HepG2 (cell line): ENCODE measurements around the gene KLK7. TPM values are rescaled to one million over a fixed set of nuclear protein-coding genes. Genes with fewer than 3 reads are reported as not detected.

Experiments used
- AGO2 ChIP-seq: fragments of 200-400 bp; formaldehyde crosslinking; optimal IDR thresholded peaks from 2 replicates; pipeline ENCODE3; 2017; ENCODE audit warnings: mild to moderate bottlenecking, low read depth, low read length, moderate library complexity
- CTCF ChIP-seq: sonication (generic); formaldehyde crosslinking; IDR thresholded peaks from 2 replicates; pipeline ENCODE4 v1.5.0; 2020; ENCODE audit warnings: mild to moderate bottlenecking, missing genetic modification reagents, moderate library complexity
- DNMT3B ChIP-seq: conservative IDR thresholded peaks from 2 replicates; pipeline ENCODE4 v1.6.1; 2016; ENCODE audit warnings: missing biosample characterization, control low read depth
- FIP1L1 ChIP-seq: fragments of 200-400 bp; formaldehyde crosslinking; IDR thresholded peaks from 2 replicates; pipeline ENCODE4 v1.6.1; 2018; ENCODE audit warnings: low read depth, mild to moderate bottlenecking, low read length, moderate library complexity, borderline replicate concordance; ENCODE audit not compliant: insufficient read depth
- KLF11 ChIP-seq: IDR thresholded peaks from 2 replicates; pipeline ENCODE4 v1.6.1; 2016; ENCODE audit warnings: missing compliant biosample characterization
- KLF12 ChIP-seq: sonication (generic); formaldehyde crosslinking; IDR thresholded peaks from 2 replicates; pipeline ENCODE4 v1.4.0; 2020; ENCODE audit warnings: missing genetic modification reagents, borderline replicate concordance
- NFIC ChIP-seq: IDR thresholded peaks from 2 replicates; pipeline ENCODE4 v1.6.1; 2012; ENCODE audit warnings: mild to moderate bottlenecking, low read length, inconsistent platforms
- RAD21 ChIP-seq: fragments of 450-650 bp; formaldehyde crosslinking; IDR thresholded peaks from 2 replicates; pipeline ENCODE4 v1.5.0; 2020; ENCODE audit warnings: mild to moderate bottlenecking
- TEAD3 ChIP-seq: optimal IDR thresholded peaks from 2 replicates; pipeline ENCODE3; 2016; ENCODE audit warnings: borderline replicate concordance
- ZBTB1 ChIP-seq: sonication (generic); formaldehyde crosslinking; IDR thresholded peaks from 2 replicates; pipeline ENCODE4 v1.4.0; 2020; ENCODE audit warnings: missing genetic modification reagents, borderline replicate concordance
- ZFP90 ChIP-seq: sonication (generic); formaldehyde crosslinking; IDR thresholded peaks from 2 replicates; pipeline ENCODE4 v1.8.0; 2022; ENCODE audit warnings: missing genetic modification reagents, mild to moderate bottlenecking, inconsistent platforms, borderline replicate concordance
- ZMAT5 ChIP-seq: sonication (generic); formaldehyde crosslinking; IDR thresholded peaks from 2 replicates; pipeline ENCODE4 v1.5.0; 2020; ENCODE audit warnings: mild to moderate bottlenecking, low read depth, missing genetic modification reagents, borderline replicate concordance
- ZMYM4 ChIP-seq: sonication (generic); formaldehyde crosslinking; IDR thresholded peaks from 2 replicates; pipeline ENCODE4 v1.8.1; 2023; ENCODE audit warnings: mild to moderate bottlenecking, missing genetic modification reagents
- ZNF253 ChIP-seq: sonication (generic); formaldehyde crosslinking; IDR thresholded peaks from 2 replicates; pipeline ENCODE4 v1.8.0; 2022; ENCODE audit warnings: mild to moderate bottlenecking, missing genetic modification reagents, borderline replicate concordance
- ZNF570 ChIP-seq: sonication (generic); formaldehyde crosslinking; IDR thresholded peaks from 2 replicates; pipeline ENCODE4 v1.4.0; 2020; ENCODE audit warnings: mild to moderate bottlenecking, missing genetic modification reagents, borderline replicate concordance
- ZNF678 ChIP-seq: sonication (generic); formaldehyde crosslinking; IDR thresholded peaks from 2 replicates; pipeline ENCODE4 v1.4.0; 2020; ENCODE audit warnings: mild to moderate bottlenecking, missing genetic modification reagents
- ZNF687 ChIP-seq: sonication (generic); formaldehyde crosslinking; IDR thresholded peaks from 2 replicates; pipeline ENCODE4 v1.5.1; 2020; ENCODE audit warnings: mild to moderate bottlenecking, missing genetic modification reagents, moderate library complexity
- ZNF713 ChIP-seq: sonication (generic); formaldehyde crosslinking; IDR thresholded peaks from 2 replicates; pipeline ENCODE4 v1.4.0; 2020; ENCODE audit warnings: mild to moderate bottlenecking, missing genetic modification reagents
- ZNF768 ChIP-seq: sonication (generic); formaldehyde crosslinking; IDR thresholded peaks from 2 replicates; pipeline ENCODE4 v1.4.0; 2020; ENCODE audit warnings: missing genetic modification reagents
- ZNF788 ChIP-seq: sonication (generic); formaldehyde crosslinking; IDR thresholded peaks from 2 replicates; pipeline ENCODE4 v1.5.0; 2020; ENCODE audit warnings: mild to moderate bottlenecking, missing genetic modification reagents, borderline replicate concordance
- ZNF883 ChIP-seq: sonication (generic); formaldehyde crosslinking; IDR thresholded peaks from 2 replicates; pipeline ENCODE4 v1.5.1; 2020; ENCODE audit warnings: mild to moderate bottlenecking, missing genetic modification reagents; ENCODE audit errors: not compliant biosample characterization
- polyA plus RNA-seq, 8 experiments: library from polyadenylated mRNA; depleted of rRNA in 3 of 8; stranded (reverse) in 7 of 8; unstranded in 1 of 8; fragments of >200 nt; fragmentation: Illumina TruSeq in 4 of 8; extraction: Trizol in 4 of 8; gene quantifications; 2 replicates each; pipeline versions ENCODE4 v1.2.1 to v1.2.3, GENCODE V29; 2011 to 2016; ENCODE audit warnings: low read depth in 4 of 8, missing spikeins in 1 of 8, mixed read lengths in 1 of 8; ENCODE audit not compliant: insufficient read depth in 1 of 8
- total RNA-seq, 5 experiments: library from RNA; depleted of rRNA; stranded (reverse); fragments of >200 nt; fragmentation: Illumina TruSeq; extraction: Trizol; gene quantifications; 2 replicates each; pipeline ENCODE4 v1.2.3, GENCODE V29; 2016; ENCODE audit warnings: low read depth in 1 of 5

The KLK7 gene
- total and polyA plus RNA-seq, 2 of the 13 experiments (the other 11 are each of a cell fraction or from before 2014, with no cell fraction given), result not detected

GRCh38 chr19:51016798-51017683 lies 33.3 kb upstream of the KLK7 start (continued):
- TF ChIP-seq ZNF883 (no peak), ZNF570 (CRISPR knock-in tag) (no peak), CTCF (peak; percentile 87), ZNF678 (no peak), ZNF253 (CRISPR knock-in tag) (no peak), DNMT3B (CRISPR knock-in tag) (no peak), ZMYM4 (CRISPR knock-in tag) (no peak), AGO2 (no peak), FIP1L1 (no peak), ZNF713 (CRISPR knock-in tag) (no peak), ZNF768 (CRISPR knock-in tag) (no peak), RAD21 (CRISPR knock-in tag) (peak; percentile 53; the same call in 1 of the 2 replicates), TEAD3 (CRISPR knock-in tag) (peak; percentile 33), ZMAT5 (CRISPR knock-in tag) (no peak), KLF12 (CRISPR knock-in tag) (no peak), KLF11 (CRISPR knock-in tag) (no peak), ZFP90 (CRISPR knock-in tag) (no peak), NFIC (no peak), ZNF788 (no peak), ZNF687 (CRISPR knock-in tag) (peak; percentile 34), ZBTB1 (CRISPR knock-in tag) (no peak)
